Hippocampal formation (tissue), 2 donors: ENCODE measurements around the gene FOXE3.
"Not testable (repeated sequence)": the region's sequence is repeated elsewhere in the genome, so short reads cannot be mapped to it uniquely, and the experiment has no call there.

Source experiments
- DNase-seq, 2 donors: peaks; one replicate each; lab custom pipeline; 2025; lab: John Stamatoyannopoulos, UW

FOXE3 gene

DNA sequence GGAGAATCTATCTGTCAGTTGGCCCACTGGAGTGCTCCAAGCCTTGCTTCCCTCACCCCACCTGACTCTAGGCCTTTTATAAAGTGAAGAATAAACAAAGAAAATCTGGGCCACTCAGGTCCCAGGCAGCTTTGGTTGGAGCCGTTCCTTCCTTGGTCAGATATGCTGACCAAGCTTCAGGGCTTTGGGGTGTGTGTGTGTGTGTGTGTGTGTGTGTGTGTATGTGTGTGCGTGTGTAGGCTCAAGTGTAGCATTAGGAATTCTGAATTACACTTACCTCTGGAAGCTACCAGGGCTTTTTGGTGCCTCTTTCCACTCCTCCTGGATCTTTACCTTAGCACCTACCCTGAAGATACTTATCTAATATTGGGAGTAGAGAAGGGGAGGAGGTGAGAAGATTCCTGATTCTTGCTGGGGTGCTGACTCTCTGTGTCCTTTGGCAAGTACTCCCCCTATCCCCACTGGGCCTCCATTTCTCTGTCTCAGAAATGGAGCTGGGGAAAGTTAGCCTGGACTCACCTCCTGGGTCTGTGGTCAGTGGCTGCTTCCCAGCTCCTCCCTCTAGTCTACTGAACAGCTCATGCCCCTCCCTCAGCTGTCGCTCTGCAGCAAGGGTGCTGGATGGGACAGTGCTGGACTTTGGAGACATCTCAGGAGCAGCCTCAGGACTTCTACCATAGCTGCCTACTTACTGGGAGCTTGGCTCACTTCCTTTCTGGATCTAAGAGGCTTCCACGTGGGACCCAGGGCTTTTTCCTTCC is 32.6 kb downstream of the FOXE3 start:
- no peak for DNase-seq

DNA sequence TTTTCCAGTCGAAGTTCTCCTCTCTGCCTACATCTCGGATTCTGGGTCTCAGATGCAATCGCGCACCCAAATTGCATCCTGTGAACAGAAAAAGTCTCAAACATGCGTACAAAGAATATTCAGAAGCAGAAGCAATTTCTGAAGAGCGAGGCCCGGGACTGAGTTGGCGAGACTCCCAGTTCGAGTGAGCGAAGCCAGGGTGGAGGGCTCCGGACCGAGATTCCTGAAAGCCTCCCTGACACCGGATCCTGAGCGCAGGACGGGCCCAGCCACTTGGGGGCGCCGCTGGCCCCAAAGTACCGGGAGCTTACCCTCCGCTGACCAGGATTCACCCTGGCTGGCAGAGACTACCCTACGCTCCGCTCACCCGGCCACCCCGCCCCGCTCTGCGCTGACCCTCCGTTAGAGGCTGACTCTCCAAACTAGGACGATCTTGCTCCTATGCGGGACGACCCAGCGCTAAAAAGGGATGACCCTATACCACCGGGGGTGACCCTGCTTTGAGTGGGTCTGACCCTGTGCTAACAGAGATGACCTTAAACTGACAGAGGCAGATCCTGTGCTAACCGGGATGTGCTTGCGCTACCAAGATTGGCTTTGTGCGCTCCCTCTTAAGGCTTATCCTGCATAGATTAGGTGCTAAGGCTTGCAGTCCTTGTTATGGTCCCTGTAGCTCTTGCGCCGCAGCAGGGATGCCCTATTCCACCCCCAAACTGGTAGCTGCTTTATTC is 33.9 kb downstream of the FOXE3 start:
- DNase-seq: no peak

DNA sequence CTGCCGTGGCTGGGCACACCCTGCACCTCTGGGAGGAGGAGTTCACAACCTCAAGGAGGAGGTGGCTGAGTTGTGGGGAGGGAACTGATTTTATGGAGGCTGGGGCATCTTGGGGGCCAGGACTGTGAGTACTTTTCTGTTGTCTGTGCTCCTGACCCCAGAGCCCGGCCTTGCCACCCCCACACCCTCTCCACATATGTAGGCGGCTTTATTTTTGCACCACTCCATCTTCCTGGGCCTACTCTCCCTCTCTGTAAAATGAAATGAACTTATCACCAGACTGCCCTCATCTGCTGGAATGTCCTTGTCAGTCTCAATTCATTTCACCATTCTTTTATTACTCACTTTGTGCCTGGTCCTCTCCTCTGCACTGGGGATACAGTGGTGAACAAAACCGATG is 34.5 kb downstream of the FOXE3 start:
- no peak for DNase-seq

DNA sequence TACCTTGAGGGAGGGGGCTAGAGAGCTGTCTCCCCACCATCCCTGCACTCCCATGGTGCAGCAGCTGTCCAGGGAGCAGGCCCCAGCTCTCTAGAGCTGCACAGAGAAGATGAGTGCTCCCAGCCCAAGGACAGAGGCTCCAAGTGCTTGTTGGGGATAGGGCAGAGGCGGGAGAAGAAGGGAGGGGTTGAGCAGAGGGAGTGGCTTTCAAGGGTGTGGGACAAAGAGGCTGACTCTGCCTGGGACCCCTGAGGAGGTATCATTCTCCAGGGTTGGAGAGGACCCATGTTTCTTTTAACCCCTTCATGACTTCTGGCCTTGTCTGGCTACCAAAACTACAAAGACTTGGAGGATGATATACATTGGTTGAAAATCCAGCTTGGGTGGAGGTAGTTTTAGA is 36.3 kb downstream of the FOXE3 start:
- no peak for DNase-seq

DNA sequence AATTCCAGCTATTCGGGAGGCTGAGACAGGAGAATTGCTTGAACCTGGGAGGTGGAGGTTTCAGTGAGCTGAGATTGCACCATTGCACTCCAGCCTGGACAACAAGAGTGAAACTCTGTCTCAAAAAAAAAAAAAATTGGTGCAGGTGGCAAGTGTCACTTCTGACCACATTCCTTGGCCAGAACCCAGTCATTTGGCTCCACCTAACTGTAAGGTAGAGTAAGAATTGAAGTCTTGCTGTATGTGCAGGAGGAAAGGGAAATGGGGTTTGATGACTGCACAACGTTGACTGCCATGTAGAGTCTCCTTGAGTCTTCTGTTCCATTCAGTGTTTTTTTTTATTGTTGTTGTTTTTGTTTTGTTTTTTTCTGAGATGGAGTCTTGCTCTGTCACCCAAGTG is 37.8 kb downstream of the FOXE3 start:
- not testable (repeated sequence) for DNase-seq

DNA sequence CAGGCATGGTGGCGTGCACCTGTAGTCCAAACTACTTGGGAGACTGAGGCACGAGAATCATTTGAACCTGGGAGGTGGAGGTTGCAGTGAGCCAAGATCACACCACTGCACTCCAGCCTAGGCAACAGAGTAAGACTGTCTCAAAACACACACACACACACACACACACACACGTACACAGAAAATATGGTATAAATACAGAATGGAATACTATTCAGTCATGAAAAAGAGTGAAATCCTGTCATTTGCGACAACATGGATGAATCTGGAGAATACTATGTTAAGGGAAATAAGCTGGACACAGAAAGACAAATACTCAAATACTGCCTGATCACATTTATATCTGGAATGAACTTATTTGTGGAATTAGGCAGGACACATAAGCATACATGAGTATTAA is 40.2 kb downstream of the FOXE3 start:
- no peak for DNase-seq

DNA sequence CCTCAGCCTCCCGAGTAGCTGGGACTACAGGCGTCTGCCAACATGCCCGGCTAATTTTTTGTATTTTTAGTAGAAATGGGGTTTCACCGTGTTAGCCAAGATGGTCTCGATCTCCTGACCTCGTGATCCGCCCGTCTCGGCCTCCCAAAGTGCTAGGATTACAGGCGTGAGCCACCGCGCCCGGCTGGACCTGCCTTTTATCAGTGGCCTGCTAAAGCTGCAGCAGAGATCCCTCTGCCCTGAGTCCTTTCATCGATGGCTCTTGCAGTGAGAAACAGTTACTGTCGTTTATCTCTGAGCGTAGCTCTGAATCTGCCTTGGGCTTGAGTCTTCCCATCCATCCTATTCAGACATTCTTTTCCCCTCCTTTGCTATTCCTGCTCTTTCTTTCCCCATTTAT is 41.5 kb downstream of the FOXE3 start:
- DNase-seq: not testable (repeated sequence)

DNA sequence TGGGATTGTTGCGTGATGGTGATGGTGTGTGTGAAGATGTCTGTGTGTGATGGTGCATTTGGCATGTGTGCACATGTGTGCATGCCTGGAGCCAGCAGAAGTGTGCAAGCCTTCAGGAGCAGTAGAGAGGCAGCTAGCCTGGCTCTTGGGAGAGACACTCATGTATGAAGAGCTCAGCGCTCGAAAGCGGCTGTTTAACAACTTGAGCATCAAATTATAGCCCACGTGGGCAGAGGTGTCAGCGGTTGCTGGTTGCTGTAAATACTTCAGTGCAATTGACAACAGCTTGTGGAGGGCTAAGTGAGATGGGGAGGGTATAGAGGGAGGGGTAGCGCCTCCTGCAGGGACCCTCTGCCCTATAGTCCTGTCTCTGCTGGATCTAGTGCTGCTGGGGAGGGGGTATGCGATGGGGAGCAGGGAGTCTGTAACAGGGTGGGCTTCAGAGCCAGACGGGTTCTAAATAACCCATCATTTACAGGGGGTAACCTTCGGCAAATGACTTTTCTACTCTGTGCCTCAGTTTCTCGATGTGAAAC is 43.2 kb downstream of the FOXE3 start:
- DNase-seq: no peak

DNA sequence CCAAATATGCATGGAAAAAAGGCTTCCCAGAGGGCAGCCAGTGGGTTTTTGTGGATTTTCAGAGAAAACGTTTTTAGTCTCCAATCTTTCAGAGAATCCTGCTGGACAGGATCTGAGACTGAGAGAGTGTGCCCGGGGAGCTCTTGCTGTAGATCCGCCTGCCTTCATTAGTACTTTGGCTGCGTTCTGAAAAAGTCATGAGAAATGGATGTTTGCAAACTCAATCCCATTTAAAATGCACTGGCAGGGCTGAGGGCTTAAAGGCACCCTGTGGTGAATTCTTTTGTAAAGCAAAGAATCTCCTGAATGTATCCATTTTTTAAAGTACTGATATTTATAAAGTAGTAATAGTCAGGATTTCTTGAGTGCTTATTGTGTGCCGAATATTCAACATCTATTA is 44.0 kb downstream of the FOXE3 start:
- DNase-seq: no peak

DNA sequence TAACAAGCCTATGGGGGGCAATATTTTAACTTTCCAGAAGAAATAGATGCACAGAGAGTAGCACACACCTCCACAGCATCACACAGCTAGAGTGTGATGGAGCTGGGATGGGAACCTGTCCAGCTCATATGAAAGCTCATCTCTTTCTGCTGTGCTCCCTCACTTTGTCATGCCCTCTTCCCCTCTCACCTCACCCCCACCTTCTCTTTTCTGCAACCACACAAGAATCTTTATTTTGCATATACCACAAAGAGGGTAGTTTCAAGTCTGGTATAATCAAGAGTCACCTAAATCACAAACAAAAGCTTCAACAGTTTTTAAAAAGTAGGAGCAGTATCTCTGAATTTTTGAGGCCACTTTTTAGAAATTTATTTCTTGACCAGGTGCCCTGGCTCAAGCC is 44.4 kb downstream of the FOXE3 start:
- DNase-seq: no peak

DNA sequence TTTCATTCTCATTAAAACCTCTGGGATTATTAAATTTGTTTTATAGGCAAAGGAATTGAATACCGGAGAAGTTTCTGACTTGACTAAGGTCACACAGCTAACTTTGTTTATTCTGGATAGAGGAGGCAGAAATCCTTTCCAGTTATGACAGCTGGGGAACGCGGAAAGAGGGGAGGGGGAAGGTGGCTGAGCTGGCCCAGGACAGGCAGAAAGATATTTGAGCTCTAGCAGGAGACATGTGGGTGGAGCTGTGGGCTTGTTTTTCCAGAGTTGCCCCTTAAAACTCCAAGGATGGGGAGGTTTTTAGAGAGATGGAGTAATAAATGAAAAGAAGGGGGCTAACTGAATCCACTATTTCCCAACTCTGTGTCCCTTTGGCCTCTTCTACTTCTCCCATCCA is 49.5 kb downstream of the FOXE3 start:
- DNase-seq: no peak
